Tibial nerve (tissue), 3 donors: ENCODE measurements around the gene PRPF38A.

ENCODE experiments used
- POLR2A ChIP-seq, 2 donors: fragments of 450-650 bp; IDR thresholded peaks; one replicate each; pipeline ENCODE4 v1.6.1; 2017; ENCODE audit warnings: antibody characterized with exemption in 2 of 2, mild to moderate bottlenecking in 2 of 2, moderate library complexity in 2 of 2
- TF ChIP-seq, protein P1 (sequence below), 5 experiments: fragments of 200-600 bp in 3 of 5; fragments of 450-650 bp in 2 of 5; sonication (generic) in 3 of 5; IDR thresholded peaks; one replicate each; pipeline ENCODE4 v1.5.1; 2016 to 2019; ENCODE audit warnings: antibody characterized with exemption in 5 of 5, mild to moderate bottlenecking in 3 of 5, moderate library complexity in 2 of 5

DNA sequence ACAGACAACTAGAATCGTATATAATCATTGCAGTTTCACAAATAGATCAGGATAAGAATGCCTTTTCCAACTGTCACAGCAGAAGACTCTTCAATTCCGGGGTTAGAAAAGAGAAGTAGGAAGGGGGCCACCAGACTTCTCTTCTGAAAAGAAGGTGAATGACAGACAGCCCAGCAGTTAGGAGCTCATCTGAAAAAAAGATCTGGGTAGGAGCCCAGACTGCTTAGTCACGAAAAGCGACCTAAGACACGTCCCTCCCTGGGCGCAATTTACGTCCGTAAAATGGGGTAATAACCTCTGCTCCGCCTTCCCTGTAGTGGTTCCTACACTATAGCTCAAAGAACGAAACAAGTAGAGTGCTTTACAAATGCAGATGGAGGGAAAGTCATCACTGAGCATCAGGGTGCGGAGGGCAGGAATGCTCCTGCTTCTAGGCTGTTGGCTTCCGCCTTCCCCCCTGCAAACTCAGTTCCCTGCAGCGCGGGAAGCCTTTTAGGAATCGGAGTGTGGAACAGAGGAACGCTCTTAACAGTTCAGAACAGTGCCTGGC is 761 bp upstream of the PRPF38A start:
- TF ChIP-seq, protein P1, sequence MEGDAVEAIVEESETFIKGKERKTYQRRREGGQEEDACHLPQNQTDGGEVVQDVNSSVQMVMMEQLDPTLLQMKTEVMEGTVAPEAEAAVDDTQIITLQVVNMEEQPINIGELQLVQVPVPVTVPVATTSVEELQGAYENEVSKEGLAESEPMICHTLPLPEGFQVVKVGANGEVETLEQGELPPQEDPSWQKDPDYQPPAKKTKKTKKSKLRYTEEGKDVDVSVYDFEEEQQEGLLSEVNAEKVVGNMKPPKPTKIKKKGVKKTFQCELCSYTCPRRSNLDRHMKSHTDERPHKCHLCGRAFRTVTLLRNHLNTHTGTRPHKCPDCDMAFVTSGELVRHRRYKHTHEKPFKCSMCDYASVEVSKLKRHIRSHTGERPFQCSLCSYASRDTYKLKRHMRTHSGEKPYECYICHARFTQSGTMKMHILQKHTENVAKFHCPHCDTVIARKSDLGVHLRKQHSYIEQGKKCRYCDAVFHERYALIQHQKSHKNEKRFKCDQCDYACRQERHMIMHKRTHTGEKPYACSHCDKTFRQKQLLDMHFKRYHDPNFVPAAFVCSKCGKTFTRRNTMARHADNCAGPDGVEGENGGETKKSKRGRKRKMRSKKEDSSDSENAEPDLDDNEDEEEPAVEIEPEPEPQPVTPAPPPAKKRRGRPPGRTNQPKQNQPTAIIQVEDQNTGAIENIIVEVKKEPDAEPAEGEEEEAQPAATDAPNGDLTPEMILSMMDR (IDR thresholded peaks at IDR 0.05) = no peak
- TF ChIP-seq POLR2A (IDR thresholded peaks at IDR 0.05) = no peak
